Eye (tissue), 1 donor: ENCODE data around the gene ABHD18.
A peak's percentile ranks its signal among the peaks of the same experiment; 100 is the strongest.
"Not testable (repeated sequence)": the region's sequence is repeated elsewhere in the genome, so short reads cannot be mapped to it uniquely, and the experiment has no call there.

Experiments used
- DNase-seq: peaks from one replicate; pipeline ENCODE4 v3.0.0-alpha.2; 2015

ABHD18 gene

DNA sequence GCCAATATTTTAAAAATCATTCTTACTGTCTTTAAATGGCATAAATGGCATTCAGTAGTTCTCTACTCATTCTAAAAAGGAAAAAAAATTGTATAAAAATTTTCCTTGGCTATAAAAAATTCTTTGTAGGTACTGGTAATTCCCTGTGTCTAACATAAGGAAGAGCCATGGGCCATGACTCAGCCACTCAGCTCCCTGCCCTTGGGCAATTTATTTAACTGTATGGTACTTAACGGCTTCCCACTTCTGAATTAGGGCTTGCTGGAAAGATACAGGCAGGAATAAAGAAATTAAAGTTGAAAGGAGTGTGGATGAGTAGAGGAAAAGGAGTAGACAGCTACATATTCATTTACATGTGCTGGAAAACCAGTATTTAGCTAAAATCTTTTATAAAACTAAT is 30.6 kb downstream of the ABHD18 start:
- DNase-seq: no peak

DNA sequence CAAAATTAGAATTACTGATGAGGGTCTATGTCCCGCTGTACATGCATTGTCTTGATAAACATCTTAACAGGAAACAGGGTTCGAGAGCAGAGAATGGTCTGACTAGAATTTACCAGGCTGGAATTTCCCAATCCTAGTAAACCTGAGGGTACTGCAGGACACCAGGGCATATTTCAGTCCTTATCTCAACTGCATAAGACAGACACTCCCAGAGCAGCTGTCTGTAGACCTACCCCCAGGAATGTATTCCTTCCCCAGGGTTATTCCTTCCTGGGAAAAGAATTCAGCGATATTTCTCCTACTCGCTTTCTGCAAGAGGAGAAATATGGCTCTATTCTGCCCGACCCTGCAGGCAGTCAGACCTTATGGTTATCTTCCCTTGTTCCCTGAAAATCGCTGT is 31.3 kb downstream of the ABHD18 start:
- DNase-seq: not testable (repeated sequence)

DNA sequence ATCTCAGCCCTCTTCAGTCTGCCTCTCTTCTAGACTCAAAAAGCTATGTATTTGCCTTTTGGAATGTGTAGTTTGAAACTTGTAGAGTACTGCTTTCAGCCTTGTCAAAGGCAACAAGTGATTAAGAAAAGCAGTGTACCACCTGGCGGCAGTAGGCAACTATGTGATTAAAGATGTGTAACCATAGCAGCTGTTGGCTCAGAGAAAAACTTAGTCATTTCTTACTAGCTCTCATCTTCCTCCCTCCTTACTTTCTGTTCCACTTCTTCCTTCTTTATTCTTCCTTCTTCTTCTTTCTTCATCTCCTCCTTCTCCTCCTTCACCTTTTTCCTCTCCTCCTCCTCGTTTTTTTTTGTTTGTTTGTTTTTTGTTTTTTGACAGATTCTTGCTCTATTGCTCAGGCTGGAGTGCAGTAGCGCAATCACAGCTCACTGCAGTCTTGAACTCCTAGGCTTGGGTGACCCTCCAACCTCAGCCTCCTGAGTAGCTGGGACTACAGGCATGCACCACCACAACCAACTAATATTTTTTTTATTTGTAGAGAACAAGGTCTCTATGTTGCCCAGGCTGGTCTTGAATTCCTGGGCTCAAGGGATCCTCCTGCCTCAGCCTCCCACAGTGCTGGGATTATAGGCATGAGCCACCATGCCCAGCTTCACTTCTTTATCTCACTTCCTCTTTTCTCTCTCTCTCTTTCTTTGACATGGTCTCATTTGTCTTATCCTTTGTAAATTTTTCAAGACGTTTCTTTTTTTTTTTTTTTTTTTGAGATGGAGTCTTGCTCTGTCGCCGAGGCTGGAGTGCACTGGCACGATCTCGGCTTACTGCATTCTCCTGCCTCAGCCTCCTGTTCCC is 32.6 kb downstream of the ABHD18 start:
- no peak for DNase-seq

DNA sequence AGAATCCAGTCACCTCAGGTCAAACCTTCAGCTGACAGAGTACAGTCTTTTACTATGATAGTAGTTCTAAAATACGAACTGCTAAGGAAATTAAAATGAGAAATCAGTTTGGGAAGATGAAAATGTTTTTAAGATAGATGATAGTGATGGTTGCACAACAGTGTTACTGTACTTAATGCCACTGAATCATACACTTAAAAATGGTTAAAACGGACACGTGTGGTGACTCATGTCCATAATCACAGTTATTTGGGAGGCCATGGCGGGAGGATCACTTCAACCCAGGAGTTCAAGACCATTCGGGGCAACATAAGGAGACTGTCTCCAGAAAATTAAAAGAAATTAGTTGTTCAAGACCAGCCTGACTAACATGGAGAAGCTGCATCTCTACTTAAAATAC is 41.4 kb downstream of the ABHD18 start:
- DNase-seq: no peak

DNA sequence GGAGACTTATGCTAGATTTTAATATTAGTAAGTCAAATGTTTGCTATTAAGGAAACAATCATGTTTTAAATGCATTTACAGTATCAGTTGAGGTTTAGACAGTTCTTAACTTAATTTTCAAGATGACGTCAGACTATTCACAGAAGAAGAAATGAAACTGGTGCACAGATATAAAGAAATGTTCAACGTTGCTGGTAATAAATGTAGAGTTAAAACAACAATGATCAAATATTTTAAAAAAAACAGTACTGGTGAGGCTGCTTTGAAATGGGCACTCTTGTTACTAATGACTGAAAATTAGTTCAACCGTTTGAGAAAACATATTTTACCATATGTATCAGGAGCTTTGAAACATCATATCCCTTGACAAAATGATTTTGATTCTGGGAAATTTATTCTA is 44.2 kb downstream of the ABHD18 start:
- DNase-seq: no peak

DNA sequence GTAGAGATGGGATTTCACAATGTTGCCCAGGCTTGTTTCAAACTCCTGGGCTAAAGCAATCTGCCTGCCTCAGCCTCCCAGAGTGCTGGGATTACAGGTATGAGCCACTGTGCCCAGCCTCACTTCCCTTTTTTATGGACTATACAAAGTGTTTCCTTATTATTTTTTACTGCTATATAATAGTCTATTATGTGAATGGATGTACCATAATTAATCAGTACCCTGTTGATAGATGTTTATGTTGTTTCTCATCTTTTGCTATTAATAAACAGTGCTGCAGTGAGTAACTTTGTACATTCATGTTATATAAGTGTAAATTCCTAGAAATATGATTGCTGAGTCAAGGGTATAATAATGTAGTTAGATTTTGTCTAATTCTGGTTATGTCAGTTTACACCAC is 60.1 kb downstream of the ABHD18 start:
- DNase-seq: no peak

DNA sequence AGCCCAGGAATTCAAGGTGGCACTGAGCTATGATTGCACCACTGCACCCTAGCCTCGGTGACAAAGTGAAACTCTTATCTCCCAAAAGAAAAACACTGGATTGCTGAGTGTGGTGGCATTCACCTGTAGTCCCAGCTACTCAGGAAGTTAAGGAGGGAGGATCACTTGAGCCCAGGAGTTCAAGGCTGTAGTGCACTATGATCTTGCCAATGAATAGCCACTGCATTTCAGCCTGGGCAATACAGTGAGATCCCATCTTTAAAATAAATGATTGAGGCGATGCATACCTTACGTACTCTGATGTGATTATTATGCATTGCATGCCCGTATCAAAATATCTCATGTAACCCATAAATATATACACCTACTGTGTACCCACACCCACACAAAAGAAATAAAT is 64.7 kb downstream of the ABHD18 start:
- no peak for DNase-seq

DNA sequence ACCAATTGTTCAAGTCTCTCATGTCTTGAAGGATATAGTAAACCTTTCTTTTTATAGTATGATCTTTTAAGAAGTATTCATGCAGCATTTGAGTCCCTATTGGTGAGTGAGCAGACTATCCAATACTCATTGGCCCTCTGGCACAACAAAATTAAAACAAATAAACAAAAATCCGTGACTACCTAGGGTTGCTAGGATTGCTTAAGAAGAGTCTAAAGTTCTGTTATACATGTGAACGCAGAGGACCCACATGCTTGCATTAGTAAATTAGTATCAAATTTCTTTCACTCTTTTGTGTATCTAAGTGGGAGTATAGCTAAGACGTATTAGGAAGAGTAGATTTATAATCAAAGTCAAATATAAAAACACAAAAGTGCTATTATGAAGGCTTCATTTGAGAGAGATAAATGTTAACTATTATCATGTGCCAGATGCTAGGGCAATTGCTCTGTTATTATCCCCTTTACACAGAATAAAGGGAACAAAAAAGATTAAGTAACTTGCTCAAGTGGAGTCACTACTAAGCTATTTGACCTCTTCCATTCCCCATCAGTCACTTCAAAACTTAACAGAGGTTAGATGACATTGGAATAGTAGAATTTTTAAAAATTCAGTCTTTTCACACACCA is 66.7 kb downstream of the ABHD18 start:
- no peak for DNase-seq

DNA sequence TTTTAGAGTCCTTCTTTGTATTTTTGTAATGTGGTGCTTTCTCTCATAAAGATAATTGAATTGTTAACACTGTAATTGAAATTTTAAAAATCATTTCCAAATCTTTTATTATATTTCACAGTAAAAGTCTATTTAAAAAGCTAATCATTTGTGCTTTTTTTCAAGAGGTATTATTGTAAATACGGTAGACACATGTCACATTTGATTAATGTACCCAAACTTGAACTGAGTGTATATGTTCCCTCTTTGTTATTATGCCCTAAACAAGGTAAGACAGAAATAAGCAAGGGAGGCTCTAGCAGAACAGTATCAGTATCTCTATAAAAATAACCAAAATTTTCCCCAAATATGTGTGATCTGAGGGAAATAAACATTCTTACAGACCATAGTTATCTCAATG is 74.4 kb downstream of the ABHD18 start:
- no peak for DNase-seq

DNA sequence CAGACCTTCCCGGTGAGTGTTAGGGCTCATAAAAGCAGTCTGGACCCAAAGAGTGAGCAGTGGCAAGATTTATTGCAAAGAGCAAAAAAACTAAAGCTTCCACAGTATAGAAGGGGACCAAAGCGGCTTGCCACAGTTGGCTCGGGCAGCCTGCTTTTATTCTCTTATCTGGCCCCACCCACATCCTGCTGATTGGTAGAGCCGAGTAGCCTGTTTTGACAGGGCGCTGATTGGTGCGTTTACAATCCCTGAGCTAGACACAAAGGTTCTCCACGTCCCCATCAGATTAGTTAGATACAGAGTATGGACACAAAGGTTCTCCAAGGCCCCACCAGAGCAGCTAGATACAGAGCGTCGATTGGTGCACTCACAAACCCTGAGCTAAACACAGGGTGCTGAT is 81.8 kb downstream of the ABHD18 start:
- not testable (repeated sequence) for DNase-seq

DNA sequence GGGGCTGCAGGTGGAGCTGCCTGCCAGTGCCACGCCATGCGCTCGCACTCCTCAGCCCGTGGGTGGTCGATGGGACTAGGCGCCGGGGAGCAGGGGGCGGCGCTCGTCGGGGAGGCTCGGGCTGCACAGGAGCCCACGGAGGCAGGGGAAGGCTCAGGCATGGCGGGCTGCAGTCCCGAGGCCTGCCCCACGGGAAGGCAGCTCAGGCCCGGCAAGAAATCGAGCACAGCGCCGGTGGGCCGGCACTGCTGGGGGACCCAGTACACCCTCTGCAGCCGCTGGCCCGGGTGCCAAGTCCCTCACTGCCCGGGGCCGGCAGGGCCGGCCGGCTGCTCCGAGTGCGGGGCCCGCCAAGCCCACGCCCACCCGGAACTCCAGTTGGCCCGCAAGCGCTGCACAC is 82.3 kb downstream of the ABHD18 start:
- not testable (repeated sequence) for DNase-seq

DNA sequence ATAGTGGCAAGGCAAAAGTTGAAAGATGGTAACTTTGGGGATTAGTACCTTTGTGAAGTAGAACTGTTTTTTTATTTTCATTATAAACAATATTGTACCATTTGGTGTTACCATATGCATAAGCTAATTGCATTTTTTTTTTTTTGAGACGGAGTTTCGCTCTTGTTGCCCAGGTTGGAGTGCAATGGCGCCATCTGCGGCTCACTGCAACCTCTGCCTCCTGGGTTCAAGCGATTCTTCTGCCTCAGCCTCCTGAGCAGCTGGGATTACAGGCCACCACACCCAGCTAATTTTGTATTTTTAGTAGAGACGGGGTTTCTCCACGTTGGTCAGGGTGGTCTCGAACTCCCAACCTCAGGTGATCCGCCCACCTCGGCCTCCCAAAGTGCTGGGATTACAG is 86.0 kb downstream of the ABHD18 start:
- DNase-seq: not testable (repeated sequence)

DNA sequence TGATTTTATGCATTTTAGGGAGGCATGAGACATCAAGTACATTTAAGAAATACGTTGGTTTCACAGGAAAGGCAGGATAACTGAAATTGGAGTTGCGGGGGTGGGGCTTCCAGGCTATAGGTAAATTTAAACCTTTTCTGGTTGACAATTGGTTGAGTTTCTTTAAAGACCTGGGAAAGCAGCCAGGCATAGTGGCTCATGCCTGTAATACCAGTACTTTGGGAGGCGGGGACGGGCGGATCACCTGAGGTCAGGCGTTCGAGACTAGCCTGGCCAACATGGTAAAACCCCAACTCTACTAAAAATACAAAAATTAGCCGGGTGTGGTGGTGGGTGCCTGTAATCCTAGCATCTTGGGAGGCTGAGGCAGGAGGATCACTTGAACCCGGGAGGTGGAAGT is 89.7 kb downstream of the ABHD18 start:
- not testable (repeated sequence) for DNase-seq

DNA sequence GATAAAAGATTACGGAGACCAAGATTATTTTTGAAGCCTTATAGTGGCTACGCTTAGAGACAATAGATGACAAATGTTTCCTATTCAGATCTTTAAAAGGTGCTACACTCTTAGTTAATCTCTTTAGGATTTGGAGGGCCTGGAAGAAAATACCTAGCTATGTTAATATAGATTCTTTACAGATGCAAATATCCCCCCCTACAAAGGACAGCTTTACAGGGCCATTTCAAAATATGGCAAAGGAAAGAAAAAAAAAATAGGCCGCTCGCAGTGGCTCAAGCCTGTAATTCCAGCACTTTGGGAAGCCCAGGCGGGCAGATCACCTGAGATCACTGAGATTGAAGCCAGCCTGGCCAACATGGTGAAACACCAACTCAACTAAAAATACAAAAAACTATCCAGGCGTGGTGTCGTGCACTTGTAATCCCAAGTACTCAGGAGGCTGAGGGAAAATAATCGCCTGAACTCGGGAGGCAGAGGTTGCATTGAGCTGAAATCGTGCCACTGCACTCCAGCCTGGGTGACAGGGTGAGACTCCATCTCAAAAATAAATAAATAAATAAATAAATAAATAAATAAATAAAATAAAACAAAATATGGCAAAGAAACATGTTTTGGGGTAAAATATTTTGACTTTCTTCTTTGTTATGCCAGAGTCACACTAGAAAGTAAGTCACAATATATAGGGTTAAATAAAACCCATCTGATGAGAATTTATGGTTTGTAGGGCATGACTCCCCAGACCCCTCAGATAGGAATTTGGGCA is 90.4 kb downstream of the ABHD18 start:
- DNase-seq: not testable (repeated sequence)

DNA sequence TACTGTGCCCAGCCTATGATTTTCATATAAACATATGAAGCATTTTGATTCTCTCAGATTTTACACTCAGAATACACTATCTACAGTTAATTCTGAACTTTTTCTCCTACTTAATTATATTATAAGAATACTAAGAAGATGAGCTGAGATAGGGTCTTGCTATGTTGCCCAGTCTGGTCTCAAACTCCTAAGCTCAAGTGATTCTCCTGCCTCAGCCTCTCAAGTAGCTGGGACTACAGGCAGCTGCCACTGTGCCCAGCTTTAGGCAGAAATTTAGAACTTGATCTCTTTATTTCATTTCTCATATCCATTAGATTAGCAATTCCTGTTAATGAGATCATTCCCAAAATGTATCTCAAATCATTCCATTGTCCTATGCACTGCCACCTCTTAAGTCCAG is 91.2 kb downstream of the ABHD18 start:
- DNase-seq: no peak

DNA sequence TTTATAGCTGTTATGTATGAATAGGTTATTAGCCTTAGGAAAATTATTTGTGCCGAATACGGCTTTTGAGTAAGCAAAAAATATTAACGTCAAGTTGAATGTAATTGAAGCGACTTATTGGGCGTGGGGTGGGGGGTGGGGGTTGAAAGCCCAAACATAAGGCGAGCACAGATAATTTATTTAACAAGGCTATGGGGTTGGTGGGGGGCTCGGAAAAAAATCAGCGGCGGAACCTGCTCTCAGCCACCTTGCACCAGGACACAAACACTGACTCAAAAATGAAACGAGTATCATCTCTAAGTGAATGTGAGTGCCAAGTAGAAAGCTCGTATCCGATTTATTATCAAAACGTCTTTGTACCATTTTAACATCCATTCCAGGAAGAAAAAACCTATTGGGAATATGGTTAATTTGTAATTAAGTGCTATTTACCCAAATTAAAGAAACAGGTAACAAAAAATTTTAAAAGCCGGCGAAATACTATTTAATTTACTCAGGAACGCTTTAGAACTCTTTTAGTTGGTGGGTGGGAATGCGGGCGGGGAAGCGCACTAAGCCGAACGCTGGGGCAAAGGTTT is 95.0 kb downstream of the ABHD18 start:
- no peak for DNase-seq

DNA sequence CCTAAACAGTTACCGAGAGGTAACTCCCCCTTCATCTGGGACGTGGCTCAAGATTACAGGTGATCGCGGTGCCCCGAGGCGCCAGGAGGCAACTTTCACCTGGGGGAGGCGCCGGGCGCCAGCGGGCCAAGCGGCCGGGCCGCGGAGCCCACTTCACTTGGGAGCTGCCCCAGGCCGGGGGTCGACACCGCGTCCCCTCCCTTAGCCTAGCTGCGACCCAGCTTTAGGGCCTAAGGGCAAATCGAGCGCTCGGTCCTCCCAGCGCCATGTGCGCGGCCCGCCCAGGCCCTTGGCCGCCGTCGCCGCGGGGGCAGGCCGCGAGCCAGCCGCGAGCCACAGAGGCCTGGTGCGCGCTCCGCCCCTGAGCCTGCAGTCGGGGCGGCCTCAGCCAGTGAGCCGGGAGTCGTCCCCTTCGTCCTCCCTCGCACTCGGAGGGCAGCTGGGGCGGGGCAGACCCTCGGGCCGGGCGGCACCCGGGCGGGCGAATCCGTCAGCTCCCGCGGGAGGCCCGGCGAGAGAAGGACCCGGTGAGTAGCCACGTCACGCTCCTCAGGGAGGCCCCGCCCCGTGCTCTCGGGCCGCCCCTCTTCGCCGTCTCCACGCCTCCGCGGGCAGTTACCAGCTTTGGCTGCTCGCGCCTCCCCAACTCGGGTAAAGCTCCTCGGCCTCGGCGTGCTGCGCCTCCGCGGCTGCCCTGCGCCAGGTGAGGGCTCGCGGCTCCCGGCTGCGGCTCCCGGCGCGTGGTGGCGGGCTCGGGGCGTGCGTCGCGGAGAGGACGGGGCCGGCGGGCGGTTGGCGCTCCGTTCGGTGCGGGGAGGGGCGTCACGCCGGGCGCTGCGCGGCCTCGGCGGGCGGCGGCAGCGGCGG is 95.7 kb downstream of the ABHD18 start, which contains the start of gene LARP1B:
Gene LARP1B (plus strand): TSS at position 614 of the 867 bp plus-strand sequence. CDS start 13,640 bp downstream, outside the sequence.
- DNase-seq: peak; percentile 97

DNA sequence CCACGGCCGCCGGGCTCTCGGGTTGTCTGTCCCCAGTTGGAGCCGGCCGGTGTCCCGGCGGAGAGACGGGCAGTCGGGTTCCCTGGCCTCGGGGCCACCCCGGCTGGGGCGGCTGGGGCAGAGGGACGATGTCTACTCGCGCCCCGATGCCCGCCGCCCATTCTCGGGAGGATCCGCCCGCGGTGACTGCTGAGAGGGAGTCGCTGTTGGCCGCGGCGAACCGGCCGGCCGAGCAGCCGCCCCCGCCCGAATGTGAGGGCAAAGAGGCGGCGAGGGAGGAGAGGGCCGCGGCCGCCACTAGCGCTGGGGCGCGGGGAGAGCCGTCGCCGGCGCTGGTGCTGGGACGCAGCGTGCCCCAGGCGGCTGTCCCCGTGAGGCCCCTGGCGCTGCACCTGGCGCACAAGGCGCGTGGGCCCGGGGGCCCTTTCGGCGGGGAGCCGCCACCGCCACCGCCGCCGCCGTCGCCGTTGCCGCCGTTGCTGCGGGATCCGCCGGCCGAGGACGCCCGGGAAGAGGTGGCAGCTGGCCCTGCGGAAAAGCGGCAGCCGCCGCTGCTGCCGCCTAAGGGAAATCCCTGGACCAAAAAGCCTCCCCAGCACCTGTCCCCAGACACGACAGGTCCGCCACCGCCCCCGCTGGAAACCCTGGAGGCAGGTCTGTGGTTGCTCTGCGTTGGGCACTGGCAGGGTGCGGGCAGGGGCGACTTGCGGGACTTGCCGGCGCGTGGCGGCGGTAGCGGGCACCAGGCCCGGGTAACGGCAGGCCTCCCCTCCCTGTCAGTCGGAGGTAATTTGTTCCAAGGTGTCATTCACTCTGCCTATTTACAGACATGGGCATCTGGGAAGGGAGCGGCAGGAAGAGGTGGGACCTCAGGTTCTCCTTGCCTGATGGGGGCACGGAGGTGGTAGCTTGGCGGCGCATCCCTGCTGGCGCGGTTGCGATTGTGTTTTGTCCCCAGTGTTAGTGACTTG is 96.6 kb downstream of the ABHD18 start:
- DNase-seq: peak; percentile 86

DNA sequence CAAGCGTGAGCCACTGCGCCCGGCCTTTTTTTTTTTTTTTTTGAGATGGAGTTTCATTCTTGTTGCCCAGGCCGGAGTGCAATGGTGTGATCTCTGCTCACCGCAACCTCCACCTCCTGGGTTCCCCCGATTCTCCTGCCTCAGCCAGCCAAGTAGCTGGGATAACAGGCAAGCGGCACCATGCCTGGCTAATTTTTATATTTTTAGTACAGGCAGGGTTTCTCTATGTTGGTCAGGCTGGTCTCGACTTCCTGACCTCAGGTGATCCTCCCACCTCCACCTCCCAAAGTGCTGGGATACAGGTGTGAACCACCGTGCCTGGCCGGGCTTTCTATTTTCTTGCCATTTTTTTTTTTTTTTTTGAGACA is 101.2 kb downstream of the ABHD18 start:
- not testable (repeated sequence) for DNase-seq

DNA sequence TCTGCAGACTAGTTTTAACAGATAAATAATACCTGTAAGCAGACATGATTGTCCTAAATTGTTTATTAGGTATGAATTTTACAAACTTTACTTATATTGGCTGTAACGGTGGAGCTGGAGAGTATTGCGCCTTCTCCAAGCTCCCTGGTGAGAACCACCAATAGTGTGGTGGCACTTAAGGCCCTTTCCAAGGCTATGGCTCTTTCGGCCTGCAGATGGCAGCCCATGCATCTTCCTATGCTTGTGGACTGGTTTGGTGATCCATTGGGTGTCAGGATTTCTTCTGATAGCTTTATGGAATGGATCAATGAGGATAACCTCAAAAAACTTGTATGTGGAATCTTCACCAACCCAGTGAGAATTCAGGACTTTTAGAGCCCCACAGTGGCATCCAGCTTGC is 103.7 kb downstream of the ABHD18 start:
- no peak for DNase-seq

DNA sequence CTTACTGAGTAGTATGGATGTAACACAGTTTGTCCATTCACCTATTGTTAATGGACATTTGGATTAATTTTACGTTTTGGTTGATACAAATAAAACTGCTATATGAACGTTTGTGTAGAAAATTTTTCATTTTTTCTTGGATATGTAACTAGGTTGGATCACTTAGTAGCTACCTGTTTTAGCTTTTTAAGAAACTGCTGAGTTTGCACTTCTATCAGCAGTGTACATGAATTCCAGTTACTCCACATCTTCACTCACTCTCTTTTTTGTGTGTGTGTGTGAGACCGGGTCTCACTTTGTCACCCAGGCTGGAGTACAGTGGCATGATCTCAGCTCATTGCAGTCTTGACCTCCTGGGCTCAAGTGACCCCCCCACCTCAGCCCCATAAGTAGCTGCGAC is 111.3 kb downstream of the ABHD18 start:
- DNase-seq: no peak
